ENCODE data around the gene CFAP99. TPM values are rescaled to one million over a fixed set of nuclear protein-coding genes. Genes with fewer than 3 reads are reported as not detected.

The CFAP99 gene
- total and polyA plus RNA-seq, 2 of the 8 experiments (the other 6 are each of a cell fraction or from before 2014, with no cell fraction given), result not detected

DNA sequence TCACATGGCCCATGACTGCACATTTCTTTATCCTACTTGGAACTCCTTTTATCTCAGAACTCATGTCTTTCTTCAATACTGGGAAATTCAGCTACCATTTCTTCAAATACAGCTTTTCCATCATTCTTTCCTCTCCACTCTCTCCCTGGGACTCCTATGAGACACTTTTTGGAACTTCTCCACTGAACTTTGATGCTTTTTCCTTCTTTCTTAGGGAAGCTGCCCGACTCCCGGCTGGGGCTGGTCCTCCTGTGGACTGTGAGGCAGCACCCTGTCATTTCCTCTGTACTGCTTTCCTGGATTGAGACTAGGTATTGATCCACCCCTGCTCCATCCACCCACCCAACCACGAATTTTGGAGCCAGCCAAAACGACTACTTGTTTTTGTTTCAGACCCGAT is 40.4 kb upstream of the CFAP99 start:
- WGBS, 2 experiments (ENCODE audit: extremely low coverage in 1 of 2, insufficient coverage in 1 of 2, insufficient read length in 1 of 2, insufficient replicate concordance in 2 of 2, low coverage in 1 of 2, low lambda C conversion rate in 2 of 2, missing lambda C conversion rate in 1 of 2), result 92% methylated on average over 5 of the region's 5 CpGs; no CpG with 5 or more reads in 1 of the 2 experiments
- FAIRE-seq, result no peak
- POLR2A ChIA-PET (ENCODE audit: partially characterized antibody), result no interaction called here
- TF ChIP-seq HDAC6 (IDR thresholded peaks at IDR 0.05; ENCODE audit: low read depth, low read length), result no peak
- no peak for TF ChIP-seq POLR2A (IDR thresholded peaks at IDR 0.05; ENCODE audit: control extremely low read depth in 1 of 2, low read depth in 2 of 2, low read length in 2 of 2)
- no peak for TF ChIP-seq RBBP5 (IDR thresholded peaks at IDR 0.05; ENCODE audit: borderline replicate concordance, low read depth, low read length)
- TF ChIP-seq NRF1 (IDR thresholded peaks at IDR 0.05; ENCODE audit: low read depth, low read length), result no peak
- no peak for TF ChIP-seq BRCA1 (IDR thresholded peaks at IDR 0.05; ENCODE audit: low read depth, low read length)
- TF ChIP-seq PHF8 (conservative IDR thresholded peaks at IDR 0.05; ENCODE audit: low read depth, low read length), result no peak
- TF ChIP-seq CBX5 (IDR thresholded peaks at IDR 0.05; ENCODE audit: low read depth, low read length), result no peak
- no peak for TF ChIP-seq TAF1 (IDR thresholded peaks at IDR 0.05; ENCODE audit: low read depth, low read length)
- TF ChIP-seq, protein P1, sequence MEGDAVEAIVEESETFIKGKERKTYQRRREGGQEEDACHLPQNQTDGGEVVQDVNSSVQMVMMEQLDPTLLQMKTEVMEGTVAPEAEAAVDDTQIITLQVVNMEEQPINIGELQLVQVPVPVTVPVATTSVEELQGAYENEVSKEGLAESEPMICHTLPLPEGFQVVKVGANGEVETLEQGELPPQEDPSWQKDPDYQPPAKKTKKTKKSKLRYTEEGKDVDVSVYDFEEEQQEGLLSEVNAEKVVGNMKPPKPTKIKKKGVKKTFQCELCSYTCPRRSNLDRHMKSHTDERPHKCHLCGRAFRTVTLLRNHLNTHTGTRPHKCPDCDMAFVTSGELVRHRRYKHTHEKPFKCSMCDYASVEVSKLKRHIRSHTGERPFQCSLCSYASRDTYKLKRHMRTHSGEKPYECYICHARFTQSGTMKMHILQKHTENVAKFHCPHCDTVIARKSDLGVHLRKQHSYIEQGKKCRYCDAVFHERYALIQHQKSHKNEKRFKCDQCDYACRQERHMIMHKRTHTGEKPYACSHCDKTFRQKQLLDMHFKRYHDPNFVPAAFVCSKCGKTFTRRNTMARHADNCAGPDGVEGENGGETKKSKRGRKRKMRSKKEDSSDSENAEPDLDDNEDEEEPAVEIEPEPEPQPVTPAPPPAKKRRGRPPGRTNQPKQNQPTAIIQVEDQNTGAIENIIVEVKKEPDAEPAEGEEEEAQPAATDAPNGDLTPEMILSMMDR (IDR thresholded peaks at IDR 0.05; ENCODE audit: control extremely low read depth in 1 of 3, insufficient read depth in 1 of 3, low read depth in 1 of 3, low read length in 3 of 3), result no peak
- TF ChIP-seq GABPA (IDR thresholded peaks at IDR 0.05; ENCODE audit: borderline replicate concordance, insufficient read depth, low read length), result no peak
- TF ChIP-seq RFX5 (IDR thresholded peaks at IDR 0.05; ENCODE audit: borderline replicate concordance, low read depth, low read length), result no peak
- TF ChIP-seq ASH2L (IDR thresholded peaks at IDR 0.05; ENCODE audit: low read length), result no peak
- no peak for TF ChIP-seq TAF7 (optimal IDR thresholded peaks at IDR 0.05; ENCODE audit: borderline replicate concordance, low read depth, low read length)

More for the DNA sequence above, 40.4 kb upstream of the CFAP99 start:
- no peak overlapping the region for H3K14ac ChIP-seq (ENCODE audit: insufficient read length)
- no peaks in the 10 kb centered on the region for H3K79me2 ChIP-seq (ENCODE audit: control insufficient read depth in 1 of 2, insufficient read depth in 2 of 2, low read length in 2 of 2)
- no peak for DNase-seq (ENCODE audit: low read depth in 1 of 2, low spot score in 2 of 2)
- no peaks in the 10 kb centered on the region for H4K20me1 ChIP-seq (replicated peaks in 1 of 2; ENCODE audit: control insufficient read depth in 1 of 2, insufficient read depth in 2 of 2, low read length in 2 of 2)
- H3K4me2 ChIP-seq (ENCODE audit: insufficient read depth in 1 of 2, low read depth in 2 of 2, low read length in 2 of 2), result no peak overlapping the region
- H3K9ac ChIP-seq (replicated peaks in 1 of 4; ENCODE audit: extremely low read depth in 1 of 4, low read depth in 3 of 4, low read length in 3 of 4), result no peak overlapping the region
- H2BK120ac ChIP-seq (replicated peaks; ENCODE audit: low read depth, low read length), result no peak overlapping the region
- no peak overlapping the region for H3K56ac ChIP-seq (replicated peaks; ENCODE audit: insufficient read length, low read depth, low read length)
- H2BK15ac ChIP-seq (ENCODE audit: low read length), result no peak overlapping the region
- no peak overlapping the region for H3K23ac ChIP-seq (ENCODE audit: insufficient read length)
- H3K4me3 ChIP-seq (ENCODE audit: extremely low read depth in 1 of 4, insufficient read depth in 2 of 4, low read depth in 3 of 4, low read length in 4 of 4), result no peak overlapping the region
- H3K18ac ChIP-seq (ENCODE audit: extremely low read depth, low read length), result no peak overlapping the region
- no peak overlapping the region for H2AFZ ChIP-seq (ENCODE audit: low read length)
- no peak overlapping the region for H2BK12ac ChIP-seq (ENCODE audit: low read depth, low read length)
- no peaks in the 10 kb centered on the region for H3K79me1 ChIP-seq (ENCODE audit: low read depth, low read length)
- H3K23me2 ChIP-seq (ENCODE audit: low read depth, low read length), result no peaks in the 10 kb centered on the region
- H4K8ac ChIP-seq (ENCODE audit: extremely low read depth, insufficient read depth, low read length), result peak overlapping the region; percentile 48; the same call in 1 of the 2 replicates
- no peaks in the 10 kb centered on the region for H3K4me1 ChIP-seq (replicated peaks in 1 of 4; ENCODE audit: control insufficient read depth in 3 of 4, insufficient read depth in 4 of 4, low read length in 3 of 4)
- H4K91ac ChIP-seq (replicated peaks; ENCODE audit: insufficient read length, low read length), result no peak overlapping the region
- no peak overlapping the region for H2AK5ac ChIP-seq (ENCODE audit: low read depth, low read length)
- no peaks in the 10 kb centered on the region for H3K27me3 ChIP-seq (replicated peaks in 1 of 4; ENCODE audit: control insufficient read depth in 3 of 4, extremely low read depth in 1 of 4, insufficient read depth in 3 of 4, low read length in 3 of 4)
- CTCF ChIA-PET (ENCODE audit: partially characterized antibody), result interaction anchor here (0.6 to 1.5 kb wide), 2 partner anchors 10 to 152 kb away, joined by 3 read pairs; no protein-coding TSS in a partner anchor
- no peaks in the 10 kb centered on the region for H3K36me3 ChIP-seq (ENCODE audit: control insufficient read depth in 2 of 4, insufficient read depth in 4 of 4, low read length in 3 of 4)
- no peak overlapping the region for H4K5ac ChIP-seq (ENCODE audit: insufficient read length, low read depth, low read length)
- no peak overlapping the region for H3K27ac ChIP-seq (ENCODE audit: low read depth, low read length)
- no peak overlapping the region for H2BK20ac ChIP-seq (ENCODE audit: low read length)
- H3K9me3 ChIP-seq (ENCODE audit: insufficient read depth in 2 of 2, low read depth in 1 of 2, low read length in 1 of 2), result peaks cover 0 to 4% of the 10 kb centered on the region in 2 experiments; a peak in 3 of 4 replicates
- no peak overlapping the region for H3K4ac ChIP-seq (replicated peaks; ENCODE audit: insufficient read length, low read depth, low read length)
- no peak overlapping the region for H2BK5ac ChIP-seq (ENCODE audit: low read depth, low read length)

All from H1 (cell line).